GM12873 (cell line): Measurements from ENCODE around the gene MCRIP1.

ENCODE experiments used
- TF ChIP-seq, protein P1 (sequence below): IDR thresholded peaks from 2 replicates; pipeline ENCODE4 v1.5.1; 2012; ENCODE audit warnings: low read depth, mild to moderate bottlenecking, moderate library complexity, low read length, control low read depth; ENCODE audit not compliant: insufficient read depth; ENCODE audit errors: missing control alignments

Gene MCRIP1

GRCh38 chr17:81801327-81801726 lies 31.8 kb downstream of the MCRIP1 start:
- TF ChIP-seq, protein P1, sequence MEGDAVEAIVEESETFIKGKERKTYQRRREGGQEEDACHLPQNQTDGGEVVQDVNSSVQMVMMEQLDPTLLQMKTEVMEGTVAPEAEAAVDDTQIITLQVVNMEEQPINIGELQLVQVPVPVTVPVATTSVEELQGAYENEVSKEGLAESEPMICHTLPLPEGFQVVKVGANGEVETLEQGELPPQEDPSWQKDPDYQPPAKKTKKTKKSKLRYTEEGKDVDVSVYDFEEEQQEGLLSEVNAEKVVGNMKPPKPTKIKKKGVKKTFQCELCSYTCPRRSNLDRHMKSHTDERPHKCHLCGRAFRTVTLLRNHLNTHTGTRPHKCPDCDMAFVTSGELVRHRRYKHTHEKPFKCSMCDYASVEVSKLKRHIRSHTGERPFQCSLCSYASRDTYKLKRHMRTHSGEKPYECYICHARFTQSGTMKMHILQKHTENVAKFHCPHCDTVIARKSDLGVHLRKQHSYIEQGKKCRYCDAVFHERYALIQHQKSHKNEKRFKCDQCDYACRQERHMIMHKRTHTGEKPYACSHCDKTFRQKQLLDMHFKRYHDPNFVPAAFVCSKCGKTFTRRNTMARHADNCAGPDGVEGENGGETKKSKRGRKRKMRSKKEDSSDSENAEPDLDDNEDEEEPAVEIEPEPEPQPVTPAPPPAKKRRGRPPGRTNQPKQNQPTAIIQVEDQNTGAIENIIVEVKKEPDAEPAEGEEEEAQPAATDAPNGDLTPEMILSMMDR: no peak

DNA sequence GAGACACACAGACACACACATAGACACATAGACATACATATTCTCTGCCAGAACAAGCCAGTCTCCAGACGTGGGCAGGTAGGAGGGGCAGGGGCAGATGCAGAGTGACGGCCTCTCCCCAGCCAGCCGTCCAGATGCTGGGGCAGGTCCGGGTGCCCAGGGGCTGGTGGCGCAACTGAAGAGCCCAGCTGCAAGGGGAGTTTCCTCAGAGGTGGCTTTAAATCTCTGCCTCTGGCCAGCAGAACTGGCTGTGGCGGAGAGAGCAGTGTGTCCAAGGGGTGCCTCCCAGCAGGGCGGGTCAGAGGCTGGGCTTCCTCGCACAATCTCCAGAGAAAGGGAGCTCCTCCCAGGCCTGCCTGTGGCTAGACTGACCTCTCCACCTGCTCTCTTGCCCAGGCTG lies 38.6 kb downstream of the MCRIP1 start:
- TF ChIP-seq, protein P1: no peak

DNA sequence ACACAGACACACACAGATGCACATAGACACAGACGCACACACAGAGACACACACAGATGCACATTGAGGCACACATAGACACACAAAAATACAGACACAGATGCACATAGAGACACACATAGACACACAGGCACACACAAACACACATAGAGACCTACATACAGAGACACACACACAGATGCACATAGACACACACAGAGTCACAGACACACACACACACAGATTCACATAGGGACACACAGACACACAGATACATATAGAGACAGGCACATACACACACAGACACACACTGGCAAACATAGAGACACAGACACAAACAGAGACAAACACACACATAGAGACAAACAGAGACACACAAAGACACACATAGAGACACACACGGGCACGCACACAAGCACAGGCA lies 39.0 kb downstream of the MCRIP1 start:
- TF ChIP-seq, protein P1: no peak

DNA sequence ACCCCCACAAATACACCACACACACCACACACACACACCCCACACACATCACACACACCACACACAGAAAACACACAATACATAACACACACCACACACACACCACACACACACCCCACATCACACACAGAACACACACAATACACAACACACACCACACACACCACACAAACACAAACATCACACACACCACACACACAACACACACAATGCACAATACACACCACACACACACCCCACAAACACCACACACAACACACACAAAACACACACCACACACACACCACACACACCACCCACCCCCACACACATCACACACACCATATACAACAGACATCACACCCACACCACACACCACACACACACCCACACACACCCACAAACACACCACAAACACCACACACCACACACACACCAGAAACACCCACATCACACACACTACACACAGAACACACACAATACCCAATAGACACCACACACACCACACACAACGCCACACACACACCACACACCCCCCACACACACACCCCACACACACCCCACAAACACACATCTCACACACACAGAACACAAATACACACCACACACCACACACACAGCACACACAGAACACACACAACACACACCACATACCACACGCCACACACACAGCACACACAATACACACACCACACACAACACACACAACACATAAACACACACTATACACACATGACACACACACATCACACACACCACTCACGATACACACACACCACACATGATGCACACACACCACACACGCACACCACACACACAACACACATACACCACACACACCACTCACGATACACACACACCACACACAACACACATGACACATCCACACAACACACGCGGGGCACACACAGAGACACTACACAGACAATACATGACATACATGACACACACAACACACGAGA lies 40.1 kb downstream of the MCRIP1 start:
- TF ChIP-seq, protein P1: no peak
